22Rv1 (cell line): ENCODE data around the gene LRRC45.

Experiments used
- H3K27ac ChIP-seq: fragments of 450-650 bp; 2 replicates; pipeline ENCODE4 v1.5.1; 2017
- CTCF ChIP-seq: fragments of 450-650 bp; IDR thresholded peaks from 2 replicates; pipeline ENCODE4 v1.5.1; 2017; ENCODE audit warnings: mild to moderate bottlenecking
- ZFX ChIP-seq: fragments of 450-650 bp; IDR thresholded peaks from 2 replicates; pipeline ENCODE4 v1.6.1; 2017; ENCODE audit warnings: antibody characterized with exemption, borderline replicate concordance

LRRC45 gene

DNA sequence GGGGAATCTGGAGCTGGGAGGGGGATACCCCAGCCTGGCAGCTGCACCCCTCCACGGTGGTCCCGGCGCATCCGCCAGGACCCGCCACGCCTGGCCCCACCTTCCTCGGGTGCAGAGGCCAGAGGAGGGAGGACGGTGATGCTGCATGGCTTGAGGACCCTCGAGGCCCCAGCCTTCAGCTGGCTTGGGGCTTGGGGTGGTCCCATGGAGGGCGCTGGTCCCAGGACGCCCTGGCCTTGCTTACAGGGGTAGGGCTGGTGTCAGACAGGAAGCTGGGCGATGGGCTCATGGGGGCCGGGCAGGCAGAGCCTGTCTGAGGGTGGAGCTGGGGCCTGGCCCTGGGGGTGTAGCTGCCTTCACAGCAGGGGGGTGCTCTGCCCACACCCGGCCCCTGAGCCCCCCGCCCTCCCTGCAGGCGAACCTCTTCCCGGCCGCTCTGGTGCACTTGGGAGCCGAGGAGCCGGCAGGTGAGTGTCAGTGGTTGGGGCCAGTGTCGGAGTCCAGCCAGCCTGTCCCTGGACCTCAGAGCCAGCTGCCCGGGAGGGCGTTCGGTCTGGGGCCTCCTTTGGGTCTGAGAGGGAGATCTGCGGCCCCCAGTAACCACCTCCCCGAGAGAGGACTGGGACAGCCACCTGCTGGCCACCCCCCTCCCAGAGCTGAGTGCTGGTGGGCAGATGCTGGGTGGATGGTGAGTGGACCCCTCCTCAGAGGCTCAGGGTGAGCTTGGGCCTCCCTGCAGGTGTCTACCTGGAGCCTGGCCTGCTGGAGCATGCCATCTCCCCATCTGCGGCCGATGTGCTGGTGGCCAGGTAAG, 6.8 kb upstream of the LRRC45 start:
- no peak for TF ChIP-seq CTCF
- no peak for TF ChIP-seq ZFX
- H3K27ac ChIP-seq = no peak overlapping the region

DNA sequence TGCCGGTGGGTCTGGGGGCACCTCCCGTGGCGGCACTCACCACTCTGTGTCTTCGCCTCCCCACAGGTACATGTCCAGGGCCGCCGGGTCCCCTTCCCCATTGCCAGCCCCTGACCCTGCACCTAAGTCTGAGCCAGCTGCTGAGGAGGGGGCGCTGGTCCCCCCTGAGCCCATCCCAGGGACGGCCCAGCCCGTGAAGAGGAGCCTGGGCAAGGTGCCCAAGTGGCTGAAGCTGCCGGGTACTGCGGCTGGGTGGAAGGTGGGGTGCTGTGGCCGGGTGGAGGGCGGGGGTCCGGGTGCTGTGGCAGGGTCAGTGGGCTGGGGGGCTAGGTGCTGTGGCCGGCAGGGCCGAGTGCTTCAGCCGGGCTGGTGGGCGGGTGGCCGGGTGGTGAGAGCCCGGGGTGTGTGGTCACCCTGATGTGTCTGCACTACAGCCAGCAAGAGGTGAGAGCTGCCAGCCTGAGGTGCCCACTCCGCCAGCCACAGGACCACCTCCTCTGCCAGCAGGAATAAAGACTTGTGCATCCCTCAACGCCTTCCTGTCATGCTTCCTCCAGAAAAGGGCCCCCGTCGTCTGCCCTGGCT, 6.1 kb upstream of the LRRC45 start:
- TF ChIP-seq ZFX (no peak), CTCF (no peak)
- H3K27ac ChIP-seq = peak overlapping the region; percentile 49; the same call in 1 of the 2 replicates

- H3K27ac ChIP-seq = peak overlapping the region; percentile 49
- TF ChIP-seq ZFX = no peak
Observed at GRCh38 chr17:82017612-82018151, 5.4 kb upstream of the LRRC45 start.

DNA sequence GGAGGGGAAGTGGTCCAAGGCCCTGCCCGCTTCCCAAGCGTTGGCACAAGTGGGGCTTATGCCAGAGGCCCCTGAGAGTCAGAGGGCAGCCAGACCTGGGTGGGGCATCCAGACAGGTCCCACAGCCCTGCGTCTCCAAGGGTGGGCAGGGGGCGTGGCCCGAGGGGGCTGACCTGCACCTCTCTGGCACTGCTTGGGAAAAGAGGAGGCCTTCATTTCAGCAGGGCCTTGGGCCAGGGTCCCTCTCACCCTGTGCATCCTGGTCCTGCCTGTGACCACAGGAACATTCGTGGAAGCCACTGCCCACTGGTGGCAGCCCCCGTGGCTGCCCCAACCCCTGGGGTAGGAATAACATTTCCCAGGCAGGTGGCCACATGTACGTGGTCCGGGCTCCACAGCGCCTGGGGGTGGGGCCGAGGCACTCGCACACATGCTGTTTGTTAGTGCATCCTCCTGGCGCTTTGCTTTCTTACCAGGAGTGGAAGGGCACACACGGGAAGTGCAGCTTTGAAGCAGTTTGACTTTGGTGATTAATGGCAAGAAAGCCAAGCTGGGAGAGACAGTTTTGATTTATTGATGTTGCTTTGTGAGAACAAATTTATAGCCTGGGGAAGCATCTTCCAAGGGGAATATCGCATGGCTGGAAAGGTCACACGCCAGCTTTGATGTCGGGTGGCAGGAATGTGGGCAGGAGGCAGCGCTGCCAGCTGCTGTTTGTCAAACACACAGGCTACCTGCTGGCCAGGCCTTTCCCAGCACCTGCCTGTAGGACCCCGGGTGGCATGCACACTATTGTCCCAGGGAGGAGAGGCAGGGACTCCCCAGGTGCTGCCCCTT, 4.7 kb upstream of the LRRC45 start:
- H3K27ac ChIP-seq = peak overlapping the region; percentile 49
- no peak for TF ChIP-seq CTCF
- TF ChIP-seq ZFX = no peak

- H3K27ac ChIP-seq = peak overlapping the region; percentile 93
- TF ChIP-seq ZFX (no peak), CTCF (no peak)
Observed at GRCh38 chr17:82018989-82019689, 4.0 kb upstream of the LRRC45 start.

GRCh38 chr17:82019690-82020571, 3.2 kb upstream of the LRRC45 start:
- TF ChIP-seq ZFX = no peak
- peak; percentile 94 for TF ChIP-seq CTCF
- peak overlapping the region; percentile 93 for H3K27ac ChIP-seq
